Spleen (tissue), 7 donors: ENCODE measurements around the gene QPCT.

Experiments used
- CTCF ChIP-seq, 11 experiments: fragments of 200-600 bp in 7 of 11; fragments of 450-650 bp in 4 of 11; sonication (generic) in 4 of 11; IDR thresholded peaks in 8 of 11; conservative IDR thresholded peaks in 3 of 11; 1 replicate in 7 of 11; 2 replicates in 4 of 11; pipeline versions ENCODE4 v1.4.0 to v1.8.0; 2016 to 2021; ENCODE audit warnings: antibody characterized with exemption in 11 of 11, inconsistent platforms in 4 of 11, mild to moderate bottlenecking in 1 of 11
- POLR2A ChIP-seq, 3 donors: fragments of 450-650 bp; IDR thresholded peaks; one replicate each; pipeline ENCODE4 v1.5.1; 2017; ENCODE audit warnings: antibody characterized with exemption in 3 of 3, mild to moderate bottlenecking in 1 of 3
- POLR2AphosphoS5 ChIP-seq, 3 donors: sonication (generic); formaldehyde crosslinking; IDR thresholded peaks; one replicate each; pipeline ENCODE4 v1.5.1; 2017; ENCODE audit warnings: antibody characterized with exemption in 3 of 3
- donor health status: DM: no; HTN: no; CAD: no; lungs with moderate emphysema.
- donor health status: DM: no; HTN: no; CAD: no.
- donor health status: DM: no; HTN: no; CAD: no.

GRCh38 chr2:37354531-37354930 lies 10.1 kb downstream of the QPCT start:
- TF ChIP-seq CTCF (IDR thresholded peaks at IDR 0.05 in 8 of 11, conservative IDR thresholded peaks at IDR 0.05 in 3 of 11) (no peak), POLR2A (IDR thresholded peaks at IDR 0.05) (no peak), POLR2AphosphoS5 (IDR thresholded peaks at IDR 0.05) (no peak)
